Renal cortical epithelial cell (primary cell): ENCODE results near the gene CHI3L1. TPM values are rescaled to one million over a fixed set of nuclear protein-coding genes. Genes with fewer than 3 reads are reported as not detected.

Experiments
- DNase-seq: peaks from one replicate; pipeline ENCODE4 v3.0.0-alpha.2; 2011; ENCODE audit warnings: low read depth
- total RNA-seq: library from RNA; depleted of rRNA; stranded (reverse); fragments of >200 nt; gene quantifications from 2 replicates; pipeline ENCODE4 v1.2.3, GENCODE V29; 2014

The CHI3L1 gene
- total RNA-seq, 1 donor from 2014 or later, result 0.10 TPM

GRCh38 chr1:203206129-203206687 lies 19.7 kb upstream of the CHI3L1 start:
- DNase-seq, result no peak

- no peak for DNase-seq
Measured at GRCh38 chr1:203204756-203205155, 18.3 kb upstream of the CHI3L1 start.

GRCh38 chr1:203202431-203203245 lies 16.1 kb upstream of the CHI3L1 start:
- DNase-seq, result peak; percentile 81

- DNase-seq, result no peak
Measured at GRCh38 chr1:203201516-203202205, 15.2 kb upstream of the CHI3L1 start.

GRCh38 chr1:203200916-203201315 lies 14.4 kb upstream of the CHI3L1 start:
- no peak for DNase-seq

GRCh38 chr1:203199816-203200571 lies 13.5 kb upstream of the CHI3L1 start:
- DNase-seq, result peak; percentile 22

GRCh38 chr1:203199481-203199815 lies 12.9 kb upstream of the CHI3L1 start:
- no peak for DNase-seq

GRCh38 chr1:203199002-203199401 lies 12.5 kb upstream of the CHI3L1 start:
- no peak for DNase-seq

- peak; percentile 94 for DNase-seq
Measured at GRCh38 chr1:203197625-203198024, 11.1 kb upstream of the CHI3L1 start.

- DNase-seq, result peak; percentile 12
Measured at GRCh38 chr1:203196371-203196770, 9.9 kb upstream of the CHI3L1 start.

GRCh38 chr1:203190949-203191348 lies 4.4 kb upstream of the CHI3L1 start:
- DNase-seq, result no peak

- DNase-seq, result no peak
Measured at GRCh38 chr1:203189951-203190352, 3.4 kb upstream of the CHI3L1 start.

- DNase-seq, result no peak
Measured at GRCh38 chr1:203188686-203189232, 2.3 kb upstream of the CHI3L1 start.

- no peak for DNase-seq
Measured at GRCh38 chr1:203187689-203188264, 1.3 kb upstream of the CHI3L1 start.

GRCh38 chr1:203187304-203187685 lies 791 bp upstream of the CHI3L1 start:
- DNase-seq, result no peak

GRCh38 chr1:203186091-203186445 lies 436 bp downstream of the CHI3L1 start:
- DNase-seq, result no peak

- DNase-seq, result no peak
Measured at GRCh38 chr1:203185585-203185984, 919 bp downstream of the CHI3L1 start.

GRCh38 chr1:203185061-203185461 lies 1.4 kb downstream of the CHI3L1 start:
- DNase-seq, result no peak

- DNase-seq, result no peak
Measured at GRCh38 chr1:203184467-203184866, 2.0 kb downstream of the CHI3L1 start.

GRCh38 chr1:203183828-203184227 lies 2.7 kb downstream of the CHI3L1 start:
- no peak for DNase-seq

GRCh38 chr1:203182387-203182953 lies 4.0 kb downstream of the CHI3L1 start:
- no peak for DNase-seq
